OCI-LY7 (cell line): Measurements from ENCODE around the gene TTC36.

ENCODE experiments used
- EZH2phosphoT487 ChIP-seq: fragments of 200-600 bp; sonication (generic); IDR thresholded peaks from 2 replicates; pipeline ENCODE4 v1.6.1; 2018; ENCODE audit warnings: low read depth, borderline replicate concordance, mild to moderate bottlenecking, mixed run types, antibody characterized with exemption, low read length, moderate library complexity, mixed read lengths
- TF ChIP-seq, protein P1 (sequence below): fragments of 200-600 bp; sonication (generic); conservative IDR thresholded peaks from 2 replicates; pipeline ENCODE4 v1.5.1; 2014; ENCODE audit warnings: mild to moderate bottlenecking, antibody characterized with exemption, low read length, moderate library complexity, mixed read lengths

DNA sequence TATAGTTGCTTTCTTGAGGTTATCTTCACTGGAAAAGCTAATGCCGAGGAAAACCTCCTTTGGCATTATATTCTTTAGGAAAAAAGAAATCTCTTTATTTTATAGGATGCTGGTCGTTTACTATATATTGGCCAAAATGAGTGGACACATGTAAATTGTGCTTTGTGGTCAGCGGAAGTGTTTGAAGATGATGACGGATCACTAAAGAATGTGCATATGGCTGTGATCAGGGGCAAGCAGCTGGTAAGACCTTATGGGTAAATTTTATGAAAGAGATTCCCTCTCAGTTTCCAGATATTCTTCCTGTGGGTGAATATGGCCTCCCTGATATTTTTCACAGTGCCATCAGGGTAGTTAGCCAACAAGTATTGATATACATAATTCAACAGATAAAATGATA is 29.4 kb upstream of the TTC36 start:
- TF ChIP-seq, protein P1, sequence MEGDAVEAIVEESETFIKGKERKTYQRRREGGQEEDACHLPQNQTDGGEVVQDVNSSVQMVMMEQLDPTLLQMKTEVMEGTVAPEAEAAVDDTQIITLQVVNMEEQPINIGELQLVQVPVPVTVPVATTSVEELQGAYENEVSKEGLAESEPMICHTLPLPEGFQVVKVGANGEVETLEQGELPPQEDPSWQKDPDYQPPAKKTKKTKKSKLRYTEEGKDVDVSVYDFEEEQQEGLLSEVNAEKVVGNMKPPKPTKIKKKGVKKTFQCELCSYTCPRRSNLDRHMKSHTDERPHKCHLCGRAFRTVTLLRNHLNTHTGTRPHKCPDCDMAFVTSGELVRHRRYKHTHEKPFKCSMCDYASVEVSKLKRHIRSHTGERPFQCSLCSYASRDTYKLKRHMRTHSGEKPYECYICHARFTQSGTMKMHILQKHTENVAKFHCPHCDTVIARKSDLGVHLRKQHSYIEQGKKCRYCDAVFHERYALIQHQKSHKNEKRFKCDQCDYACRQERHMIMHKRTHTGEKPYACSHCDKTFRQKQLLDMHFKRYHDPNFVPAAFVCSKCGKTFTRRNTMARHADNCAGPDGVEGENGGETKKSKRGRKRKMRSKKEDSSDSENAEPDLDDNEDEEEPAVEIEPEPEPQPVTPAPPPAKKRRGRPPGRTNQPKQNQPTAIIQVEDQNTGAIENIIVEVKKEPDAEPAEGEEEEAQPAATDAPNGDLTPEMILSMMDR = no peak
- no peak for TF ChIP-seq EZH2phosphoT487
